HepG2 (cell line): Measurements from ENCODE around the gene COL27A1. TPM values are rescaled to one million over a fixed set of nuclear protein-coding genes. Genes with fewer than 3 reads are reported as not detected.

Experiments
- HHEX ChIP-seq: IDR thresholded peaks from 2 replicates; pipeline ENCODE4 v1.6.1; 2016; ENCODE audit warnings: control low read depth
- IRX3 ChIP-seq: sonication (generic); formaldehyde crosslinking; IDR thresholded peaks from 2 replicates; pipeline ENCODE4 v1.8.1; 2023; ENCODE audit warnings: mild to moderate bottlenecking, low read depth, missing genetic modification reagents, borderline replicate concordance
- NONO ChIP-seq, 2 experiments: fragments of 450-650 bp in 1 of 2; sonication (generic) in 1 of 2; formaldehyde crosslinking in 1 of 2; IDR thresholded peaks in 1 of 2; conservative IDR thresholded peaks in 1 of 2; 2 replicates each; pipeline versions ENCODE4 v1.6.1 to v1.8.0; 2017 to 2022; ENCODE audit warnings: mild to moderate bottlenecking in 1 of 2, missing genetic modification reagents in 1 of 2, moderate library complexity in 1 of 2
- SIN3A ChIP-seq: IDR thresholded peaks from 2 replicates; pipeline ENCODE4 v1.6.1; 2011; ENCODE audit warnings: low read depth, mild to moderate bottlenecking, control low read depth, low read length, borderline replicate concordance
- ZMYM4 ChIP-seq: sonication (generic); formaldehyde crosslinking; IDR thresholded peaks from 2 replicates; pipeline ENCODE4 v1.8.1; 2023; ENCODE audit warnings: mild to moderate bottlenecking, missing genetic modification reagents
- ZNF337 ChIP-seq: sonication (generic); formaldehyde crosslinking; IDR thresholded peaks from 2 replicates; pipeline ENCODE4 v1.5.1; 2020; ENCODE audit warnings: missing genetic modification reagents, low read depth, mild to moderate bottlenecking, borderline replicate concordance
- ZNF431 ChIP-seq: sonication (generic); formaldehyde crosslinking; IDR thresholded peaks from 2 replicates; pipeline ENCODE4 v1.9.0; 2022; ENCODE audit warnings: missing genetic modification reagents, low read depth, mild to moderate bottlenecking, borderline replicate concordance
- ZNF816 ChIP-seq: sonication (generic); formaldehyde crosslinking; IDR thresholded peaks from 2 replicates; pipeline ENCODE4 v1.8.0; 2022; ENCODE audit warnings: missing genetic modification reagents, mild to moderate bottlenecking, borderline replicate concordance
- polyA plus RNA-seq, 8 experiments: library from polyadenylated mRNA; depleted of rRNA in 3 of 8; stranded (reverse) in 7 of 8; unstranded in 1 of 8; fragments of >200 nt; fragmentation: Illumina TruSeq in 4 of 8; extraction: Trizol in 4 of 8; gene quantifications; 2 replicates each; pipeline versions ENCODE4 v1.2.1 to v1.2.3, GENCODE V29; 2011 to 2016; ENCODE audit warnings: low read depth in 4 of 8, missing spikeins in 1 of 8, mixed read lengths in 1 of 8; ENCODE audit not compliant: insufficient read depth in 1 of 8
- total RNA-seq, 5 experiments: library from RNA; depleted of rRNA; stranded (reverse); fragments of >200 nt; fragmentation: Illumina TruSeq; extraction: Trizol; gene quantifications; 2 replicates each; pipeline ENCODE4 v1.2.3, GENCODE V29; 2016; ENCODE audit warnings: low read depth in 1 of 5
- TF ChIP-seq, protein P1 (sequence below): IDR thresholded peaks from 2 replicates; pipeline ENCODE4 v1.4.0; 2020; ENCODE audit warnings: mild to moderate bottlenecking, missing genetic modification reagents
- TF ChIP-seq, protein P2 (sequence below): sonication (generic); formaldehyde crosslinking; conservative IDR thresholded peaks from 2 replicates; pipeline ENCODE4 v1.4.0; 2020; ENCODE audit warnings: missing genetic modification reagents
- TF ChIP-seq, protein P3 (sequence below): sonication (generic); formaldehyde crosslinking; IDR thresholded peaks from 2 replicates; pipeline ENCODE4 v1.8.1; 2023; ENCODE audit warnings: missing genetic modification reagents, mild to moderate bottlenecking, borderline replicate concordance
- TF ChIP-seq, protein P4 (sequence below): sonication (generic); formaldehyde crosslinking; IDR thresholded peaks from 2 replicates; pipeline ENCODE4 v1.4.0; 2020; ENCODE audit warnings: missing genetic modification reagents, borderline replicate concordance
- TF ChIP-seq, protein P5 (sequence below): sonication (generic); formaldehyde crosslinking; IDR thresholded peaks from 2 replicates; pipeline ENCODE4 v1.4.0; 2020; ENCODE audit warnings: missing genetic modification reagents

Gene COL27A1
- total and polyA plus RNA-seq, 2 of the 13 experiments (the other 11 are each of a cell fraction or from before 2014, with no cell fraction given), result 71.3 to 89.1 TPM

DNA sequence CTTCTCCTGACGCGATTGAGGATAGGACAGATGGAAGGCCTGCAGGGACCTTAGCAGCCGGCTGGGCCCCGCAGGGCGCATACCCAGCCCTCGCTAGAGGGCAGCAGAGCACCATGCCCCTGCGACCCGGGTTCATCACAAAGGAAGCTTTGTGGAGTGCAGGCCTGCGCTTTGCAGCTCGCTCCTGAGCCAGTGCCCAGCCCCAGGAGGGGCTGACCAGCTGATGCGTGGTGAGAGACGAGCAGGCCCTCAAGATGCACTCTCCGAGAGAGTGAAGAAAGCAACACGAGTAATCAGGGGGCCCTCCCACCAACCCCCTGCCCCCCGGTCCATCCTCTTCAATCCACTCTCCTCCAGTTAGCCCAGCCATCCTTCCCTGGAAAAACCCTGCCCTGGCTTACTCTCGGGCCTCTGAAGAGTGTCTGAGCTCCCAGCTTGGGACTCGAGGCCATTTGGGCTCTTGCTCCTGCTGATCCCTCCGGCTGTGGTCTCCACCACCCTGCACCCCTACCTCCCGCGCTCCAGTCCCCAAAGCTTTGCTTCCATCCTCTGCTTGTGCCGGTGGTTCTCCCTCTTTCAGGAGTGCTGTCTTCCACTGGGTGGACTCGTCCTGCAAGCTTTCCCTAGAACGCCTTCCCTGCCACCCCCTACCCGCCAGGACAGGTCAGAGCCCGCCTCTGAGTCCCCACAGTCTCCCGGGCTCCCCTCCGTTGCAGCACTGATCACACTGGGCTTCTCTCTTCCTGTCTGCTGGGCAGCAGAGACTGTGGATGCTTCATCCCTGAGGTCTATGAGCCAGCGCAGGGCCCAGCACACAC is 47.1 kb upstream of the COL27A1 start (continued):
- TF ChIP-seq, protein P1, sequence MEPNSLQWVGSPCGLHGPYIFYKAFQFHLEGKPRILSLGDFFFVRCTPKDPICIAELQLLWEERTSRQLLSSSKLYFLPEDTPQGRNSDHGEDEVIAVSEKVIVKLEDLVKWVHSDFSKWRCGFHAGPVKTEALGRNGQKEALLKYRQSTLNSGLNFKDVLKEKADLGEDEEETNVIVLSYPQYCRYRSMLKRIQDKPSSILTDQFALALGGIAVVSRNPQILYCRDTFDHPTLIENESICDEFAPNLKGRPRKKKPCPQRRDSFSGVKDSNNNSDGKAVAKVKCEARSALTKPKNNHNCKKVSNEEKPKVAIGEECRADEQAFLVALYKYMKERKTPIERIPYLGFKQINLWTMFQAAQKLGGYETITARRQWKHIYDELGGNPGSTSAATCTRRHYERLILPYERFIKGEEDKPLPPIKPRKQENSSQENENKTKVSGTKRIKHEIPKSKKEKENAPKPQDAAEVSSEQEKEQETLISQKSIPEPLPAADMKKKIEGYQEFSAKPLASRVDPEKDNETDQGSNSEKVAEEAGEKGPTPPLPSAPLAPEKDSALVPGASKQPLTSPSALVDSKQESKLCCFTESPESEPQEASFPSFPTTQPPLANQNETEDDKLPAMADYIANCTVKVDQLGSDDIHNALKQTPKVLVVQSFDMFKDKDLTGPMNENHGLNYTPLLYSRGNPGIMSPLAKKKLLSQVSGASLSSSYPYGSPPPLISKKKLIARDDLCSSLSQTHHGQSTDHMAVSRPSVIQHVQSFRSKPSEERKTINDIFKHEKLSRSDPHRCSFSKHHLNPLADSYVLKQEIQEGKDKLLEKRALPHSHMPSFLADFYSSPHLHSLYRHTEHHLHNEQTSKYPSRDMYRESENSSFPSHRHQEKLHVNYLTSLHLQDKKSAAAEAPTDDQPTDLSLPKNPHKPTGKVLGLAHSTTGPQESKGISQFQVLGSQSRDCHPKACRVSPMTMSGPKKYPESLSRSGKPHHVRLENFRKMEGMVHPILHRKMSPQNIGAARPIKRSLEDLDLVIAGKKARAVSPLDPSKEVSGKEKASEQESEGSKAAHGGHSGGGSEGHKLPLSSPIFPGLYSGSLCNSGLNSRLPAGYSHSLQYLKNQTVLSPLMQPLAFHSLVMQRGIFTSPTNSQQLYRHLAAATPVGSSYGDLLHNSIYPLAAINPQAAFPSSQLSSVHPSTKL (CRISPR knock-in tag), result peak; percentile 60
- TF ChIP-seq SIN3A (no peak), ZNF431 (0 out of 2 replicates have a peak, but pooled peaks have one; percentile 50), ZMYM4 (CRISPR knock-in tag) (no peak; the same call in 1 of the 2 replicates), ZNF337 (peak; percentile 57; the same call in 1 of the 2 replicates), IRX3 (CRISPR knock-in tag) (no peak), NONO (IDR thresholded peaks at IDR 0.05) (no peak), NONO (CRISPR knock-in tag; conservative IDR thresholded peaks at IDR 0.05) (peak; percentile 85), ZNF816 (CRISPR knock-in tag) (no peak), HHEX (CRISPR knock-in tag) (no peak)
- TF ChIP-seq, protein P2, sequence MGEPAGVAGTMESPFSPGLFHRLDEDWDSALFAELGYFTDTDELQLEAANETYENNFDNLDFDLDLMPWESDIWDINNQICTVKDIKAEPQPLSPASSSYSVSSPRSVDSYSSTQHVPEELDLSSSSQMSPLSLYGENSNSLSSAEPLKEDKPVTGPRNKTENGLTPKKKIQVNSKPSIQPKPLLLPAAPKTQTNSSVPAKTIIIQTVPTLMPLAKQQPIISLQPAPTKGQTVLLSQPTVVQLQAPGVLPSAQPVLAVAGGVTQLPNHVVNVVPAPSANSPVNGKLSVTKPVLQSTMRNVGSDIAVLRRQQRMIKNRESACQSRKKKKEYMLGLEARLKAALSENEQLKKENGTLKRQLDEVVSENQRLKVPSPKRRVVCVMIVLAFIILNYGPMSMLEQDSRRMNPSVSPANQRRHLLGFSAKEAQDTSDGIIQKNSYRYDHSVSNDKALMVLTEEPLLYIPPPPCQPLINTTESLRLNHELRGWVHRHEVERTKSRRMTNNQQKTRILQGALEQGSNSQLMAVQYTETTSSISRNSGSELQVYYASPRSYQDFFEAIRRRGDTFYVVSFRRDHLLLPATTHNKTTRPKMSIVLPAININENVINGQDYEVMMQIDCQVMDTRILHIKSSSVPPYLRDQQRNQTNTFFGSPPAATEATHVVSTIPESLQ (CRISPR knock-in tag), result no peak
- TF ChIP-seq, protein P3, sequence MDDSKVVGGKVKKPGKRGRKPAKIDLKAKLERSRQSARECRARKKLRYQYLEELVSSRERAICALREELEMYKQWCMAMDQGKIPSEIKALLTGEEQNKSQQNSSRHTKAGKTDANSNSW (CRISPR knock-in tag), result no peak
- TF ChIP-seq, protein P4, sequence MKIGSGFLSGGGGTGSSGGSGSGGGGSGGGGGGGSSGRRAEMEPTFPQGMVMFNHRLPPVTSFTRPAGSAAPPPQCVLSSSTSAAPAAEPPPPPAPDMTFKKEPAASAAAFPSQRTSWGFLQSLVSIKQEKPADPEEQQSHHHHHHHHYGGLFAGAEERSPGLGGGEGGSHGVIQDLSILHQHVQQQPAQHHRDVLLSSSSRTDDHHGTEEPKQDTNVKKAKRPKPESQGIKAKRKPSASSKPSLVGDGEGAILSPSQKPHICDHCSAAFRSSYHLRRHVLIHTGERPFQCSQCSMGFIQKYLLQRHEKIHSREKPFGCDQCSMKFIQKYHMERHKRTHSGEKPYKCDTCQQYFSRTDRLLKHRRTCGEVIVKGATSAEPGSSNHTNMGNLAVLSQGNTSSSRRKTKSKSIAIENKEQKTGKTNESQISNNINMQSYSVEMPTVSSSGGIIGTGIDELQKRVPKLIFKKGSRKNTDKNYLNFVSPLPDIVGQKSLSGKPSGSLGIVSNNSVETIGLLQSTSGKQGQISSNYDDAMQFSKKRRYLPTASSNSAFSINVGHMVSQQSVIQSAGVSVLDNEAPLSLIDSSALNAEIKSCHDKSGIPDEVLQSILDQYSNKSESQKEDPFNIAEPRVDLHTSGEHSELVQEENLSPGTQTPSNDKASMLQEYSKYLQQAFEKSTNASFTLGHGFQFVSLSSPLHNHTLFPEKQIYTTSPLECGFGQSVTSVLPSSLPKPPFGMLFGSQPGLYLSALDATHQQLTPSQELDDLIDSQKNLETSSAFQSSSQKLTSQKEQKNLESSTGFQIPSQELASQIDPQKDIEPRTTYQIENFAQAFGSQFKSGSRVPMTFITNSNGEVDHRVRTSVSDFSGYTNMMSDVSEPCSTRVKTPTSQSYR (CRISPR knock-in tag), result peak; percentile 22; the same call in 1 of the 2 replicates
- TF ChIP-seq, protein P5, sequence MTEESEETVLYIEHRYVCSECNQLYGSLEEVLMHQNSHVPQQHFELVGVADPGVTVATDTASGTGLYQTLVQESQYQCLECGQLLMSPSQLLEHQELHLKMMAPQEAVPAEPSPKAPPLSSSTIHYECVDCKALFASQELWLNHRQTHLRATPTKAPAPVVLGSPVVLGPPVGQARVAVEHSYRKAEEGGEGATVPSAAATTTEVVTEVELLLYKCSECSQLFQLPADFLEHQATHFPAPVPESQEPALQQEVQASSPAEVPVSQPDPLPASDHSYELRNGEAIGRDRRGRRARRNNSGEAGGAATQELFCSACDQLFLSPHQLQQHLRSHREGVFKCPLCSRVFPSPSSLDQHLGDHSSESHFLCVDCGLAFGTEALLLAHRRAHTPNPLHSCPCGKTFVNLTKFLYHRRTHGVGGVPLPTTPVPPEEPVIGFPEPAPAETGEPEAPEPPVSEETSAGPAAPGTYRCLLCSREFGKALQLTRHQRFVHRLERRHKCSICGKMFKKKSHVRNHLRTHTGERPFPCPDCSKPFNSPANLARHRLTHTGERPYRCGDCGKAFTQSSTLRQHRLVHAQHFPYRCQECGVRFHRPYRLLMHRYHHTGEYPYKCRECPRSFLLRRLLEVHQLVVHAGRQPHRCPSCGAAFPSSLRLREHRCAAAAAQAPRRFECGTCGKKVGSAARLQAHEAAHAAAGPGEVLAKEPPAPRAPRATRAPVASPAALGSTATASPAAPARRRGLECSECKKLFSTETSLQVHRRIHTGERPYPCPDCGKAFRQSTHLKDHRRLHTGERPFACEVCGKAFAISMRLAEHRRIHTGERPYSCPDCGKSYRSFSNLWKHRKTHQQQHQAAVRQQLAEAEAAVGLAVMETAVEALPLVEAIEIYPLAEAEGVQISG (CRISPR knock-in tag), result peak; percentile 63; the same call in 1 of the 2 replicates
